Heart left ventricle (tissue), 13 donors: ENCODE measurements around the gene LYRM2.

Experiments
- CTCF ChIP-seq, 12 donors: fragments of 200-600 bp; sonication (generic) in 4 of 12; IDR thresholded peaks; one replicate each; pipeline versions ENCODE4 v1.5.0 to v1.8.0; 2018 to 2022; ENCODE audit warnings: antibody characterized with exemption in 12 of 12, mild to moderate bottlenecking in 5 of 12
- POLR2A ChIP-seq, 2 donors: fragments of 450-650 bp; IDR thresholded peaks; one replicate each; pipeline ENCODE4 v1.6.1; 2017; ENCODE audit warnings: antibody characterized with exemption in 2 of 2, mild to moderate bottlenecking in 2 of 2, moderate library complexity in 2 of 2
- donor health status: ischemic (EF 13 %, LVEDD 7.1; RV severe dilation, severe dysfunction).
- donor health status: DM: no; HTN: yes; CAD: no.
- donor health status: DM: no; HTN: no; CAD: no.
- donor health status: ischemic (EF 25% LVEDD 6.9; RV normal size, moderate dysfunction).
- donor health status: ischemic (EF 25% LVEDD 5.7; RV mildly dilated, moderate dysfunction).
- donor health status: ischemic (EF 35%, LVEDD 5.7; RV mildly dilated, moderate dysfunction).
- donor health status: nonischemic (EF 11% LVEDD 7.7; RV severe dilation, severe dysfunction).
- donor health status: DM: yes; HTN: yes; CAD: no.
- donor health status: PGD.
- donor health status: ischemic (EF 29% LVEDD 5.4; RV normal size, mild dysfunction).
- donor health status: nonischemic (EF 23%, LVEDD 6.1; RV moderate dilation, normal function).

GRCh38 chr6:89602166-89602565, 36.4 kb downstream of the LYRM2 start:
- TF ChIP-seq CTCF (IDR thresholded peaks at IDR 0.05), result no peak
- no peak for TF ChIP-seq POLR2A (IDR thresholded peaks at IDR 0.05)
